HUES48 (cell line): ENCODE results near the gene MGAT4A.

Experiments used
- H3K27ac ChIP-seq: one replicate; pipeline ENCODE4 v1.7.0; 2013; ENCODE audit warnings: low read depth, low read length, inconsistent platforms
- H3K27me3 ChIP-seq: 2 replicates; pipeline ENCODE4 v1.6.1; 2013; ENCODE audit warnings: mild to moderate bottlenecking, low read length; ENCODE audit not compliant: control insufficient read depth, insufficient read depth
- H3K36me3 ChIP-seq: 2 replicates; pipeline ENCODE4 v1.6.1; 2013; ENCODE audit warnings: low read length; ENCODE audit not compliant: control insufficient read depth, insufficient read depth
- H3K4me1 ChIP-seq: 2 replicates; pipeline ENCODE4 v1.6.1; 2013; ENCODE audit warnings: mild to moderate bottlenecking, low read length; ENCODE audit not compliant: control insufficient read depth, insufficient read depth
- H3K4me3 ChIP-seq: 2 replicates; pipeline ENCODE4 v1.5.1; 2013; ENCODE audit warnings: mild to moderate bottlenecking, low read depth, low read length
- H3K9ac ChIP-seq: 2 replicates; pipeline ENCODE4 v1.6.1; 2013; ENCODE audit warnings: mild to moderate bottlenecking, low read depth, low read length, moderate library complexity
- H3K9me3 ChIP-seq: 2 replicates; pipeline ENCODE4 v1.6.1; 2013; ENCODE audit warnings: low read length; ENCODE audit not compliant: control insufficient read depth, insufficient read depth

Gene MGAT4A

GRCh38 chr2:98617149-98617548 is 113.8 kb downstream of the MGAT4A start:
- no peak overlapping the region for H3K27ac ChIP-seq
- H3K9me3 ChIP-seq, result no peaks in the 10 kb centered on the region
- H3K27me3 ChIP-seq, result no peaks in the 10 kb centered on the region
- H3K4me1 ChIP-seq, result no peaks in the 10 kb centered on the region
- H3K4me3 ChIP-seq, result no peak overlapping the region
- no peak overlapping the region for H3K9ac ChIP-seq
- H3K36me3 ChIP-seq, result peaks cover 62% of the 10 kb centered on the region

GRCh38 chr2:98615481-98615880 is 115.5 kb downstream of the MGAT4A start:
- Histone ChIP-seq H3K9ac (no peak overlapping the region), H3K9me3 (no peaks in the 10 kb centered on the region), H3K27ac (no peak overlapping the region), H3K36me3 (peaks cover 79% of the 10 kb centered on the region), H3K4me1 (no peaks in the 10 kb centered on the region), H3K27me3 (no peaks in the 10 kb centered on the region), H3K4me3 (no peak overlapping the region)

- peaks cover 5% of the 10 kb centered on the region; the same call in 1 of the 2 replicates for H3K4me1 ChIP-seq
- no peak overlapping the region for H3K4me3 ChIP-seq
- no peaks in the 10 kb centered on the region for H3K27me3 ChIP-seq
- H3K9ac ChIP-seq, result no peak overlapping the region
- H3K9me3 ChIP-seq, result no peaks in the 10 kb centered on the region
- no peak overlapping the region for H3K27ac ChIP-seq
- H3K36me3 ChIP-seq, result peaks cover 87% of the 10 kb centered on the region
These were observed 116.8 kb downstream of the MGAT4A start for GRCh38 chr2:98614024-98614739.

- H3K27ac ChIP-seq, result peak overlapping the region; percentile 96
- H3K9ac ChIP-seq, result peak overlapping the region; percentile 87
- H3K9me3 ChIP-seq, result no peaks in the 10 kb centered on the region
- peaks cover 11% of the 10 kb centered on the region for H3K4me1 ChIP-seq
- peak overlapping the region; percentile 87 for H3K4me3 ChIP-seq
- peaks cover 46% of the 10 kb centered on the region for H3K36me3 ChIP-seq
- H3K27me3 ChIP-seq, result no peaks in the 10 kb centered on the region
These were observed 121.8 kb downstream of the MGAT4A start for GRCh38 chr2:98608962-98609604.

GRCh38 chr2:98608116-98608961 is 122.6 kb downstream of the MGAT4A start, which contains the start of the genes COA5 and UNC50:
TSS of gene COA5 (minus strand) at chr2:98608512. CDS start at chr2:98608405, 107 bp downstream.
TSS of gene UNC50 (plus strand) at chr2:98608589. CDS start at chr2:98609760, 1,171 bp downstream.
- Histone ChIP-seq H3K4me3 (peak within 1 kb of the TSS; percentile 87), H3K9me3 (no peaks in the 10 kb centered on the region), H3K27me3 (no peaks in the 10 kb centered on the region), H3K9ac (peak within 1 kb of the TSS; percentile 87), H3K4me1 (peaks cover 11% of the 10 kb centered on the region), H3K27ac (peak within 1 kb of the TSS; percentile 96), H3K36me3 (peaks cover 42% of the 10 kb centered on the region)

GRCh38 chr2:98607741-98608115 is 123.2 kb downstream of the MGAT4A start:
- H3K9me3 ChIP-seq, result no peaks in the 10 kb centered on the region
- peaks cover 11% of the 10 kb centered on the region for H3K4me1 ChIP-seq
- H3K4me3 ChIP-seq, result peak overlapping the region; percentile 87
- H3K27me3 ChIP-seq, result no peaks in the 10 kb centered on the region
- H3K27ac ChIP-seq, result peak overlapping the region; percentile 96
- peak overlapping the region; percentile 87 for H3K9ac ChIP-seq
- H3K36me3 ChIP-seq, result peaks cover 38% of the 10 kb centered on the region

- H3K27ac ChIP-seq, result no peak overlapping the region
- H3K9ac ChIP-seq, result no peak overlapping the region; the same call in 1 of the 2 replicates
- peaks cover 40% of the 10 kb centered on the region for H3K36me3 ChIP-seq
- no peaks in the 10 kb centered on the region for H3K9me3 ChIP-seq
- H3K4me3 ChIP-seq, result peak overlapping the region; percentile 87
- peaks cover 11% of the 10 kb centered on the region for H3K4me1 ChIP-seq
- no peaks in the 10 kb centered on the region for H3K27me3 ChIP-seq
These were observed 123.8 kb downstream of the MGAT4A start for GRCh38 chr2:98607104-98607503.

- peaks cover 11% of the 10 kb centered on the region for H3K4me1 ChIP-seq
These were observed 124.5 kb downstream of the MGAT4A start for GRCh38 chr2:98606431-98606830.

GRCh38 chr2:98605076-98605475 is 125.9 kb downstream of the MGAT4A start:
- Histone ChIP-seq H3K27ac (no peak overlapping the region), H3K36me3 (peaks cover 37% of the 10 kb centered on the region), H3K27me3 (no peaks in the 10 kb centered on the region), H3K9ac (no peak overlapping the region), H3K4me1 (peaks cover 11% of the 10 kb centered on the region), H3K4me3 (no peak overlapping the region), H3K9me3 (no peaks in the 10 kb centered on the region)

More at GRCh38 chr2:98606431-98606830, 124.5 kb downstream of the MGAT4A start:
- Histone ChIP-seq H3K27ac (no peak overlapping the region), H3K4me3 (no peak overlapping the region), H3K36me3 (peaks cover 40% of the 10 kb centered on the region), H3K9ac (no peak overlapping the region), H3K27me3 (no peaks in the 10 kb centered on the region), H3K9me3 (no peaks in the 10 kb centered on the region)

- H3K36me3 ChIP-seq, result peaks cover 38% of the 10 kb centered on the region
These were observed 126.4 kb downstream of the MGAT4A start for GRCh38 chr2:98604547-98604946.

More at GRCh38 chr2:98604547-98604946, 126.4 kb downstream of the MGAT4A start:
- H3K9me3 ChIP-seq, result no peaks in the 10 kb centered on the region
- peaks cover 10% of the 10 kb centered on the region for H3K4me1 ChIP-seq
- H3K4me3 ChIP-seq, result no peak overlapping the region
- H3K27me3 ChIP-seq, result no peaks in the 10 kb centered on the region
- H3K9ac ChIP-seq, result no peak overlapping the region
- no peak overlapping the region for H3K27ac ChIP-seq
